ENCODE data around the gene SUCLG2.
"Not testable (repeated sequence)": the region's sequence is repeated elsewhere in the genome, so short reads cannot be mapped to it uniquely, and the experiment has no call there.

The SUCLG2 gene

GRCh38 chr3:67620869-67621268 is 33.5 kb downstream of the SUCLG2 start:
- DNase-seq = no peak
- intact Hi-C loops (cut with DNase I) = no loop called here

- intact Hi-C loops (cut with DNase I) = no loop called here
- DNase-seq = no peak
Measured at GRCh38 chr3:67619991-67620390, 34.4 kb downstream of the SUCLG2 start.

- DNase-seq = no peak
- intact Hi-C loops (cut with DNase I) = no loop called here
Measured at GRCh38 chr3:67617518-67617917, 36.9 kb downstream of the SUCLG2 start.

- DNase-seq = no peak
- intact Hi-C loops (cut with DNase I) = no loop called here
Measured at GRCh38 chr3:67616046-67616445, 38.4 kb downstream of the SUCLG2 start.

GRCh38 chr3:67614195-67614594 is 40.2 kb downstream of the SUCLG2 start:
- DNase-seq = no peak
- intact Hi-C loops (cut with DNase I) = no loop called here

- intact Hi-C loops (cut with DNase I) = no loop called here
- no peak for DNase-seq
Measured at GRCh38 chr3:67610458-67610857, 44.0 kb downstream of the SUCLG2 start.

- intact Hi-C loops (cut with DNase I) = no loop called here
- DNase-seq = no peak
Measured at GRCh38 chr3:67609709-67610108, 44.7 kb downstream of the SUCLG2 start.

GRCh38 chr3:67608034-67608433 is 46.4 kb downstream of the SUCLG2 start:
- intact Hi-C loops (cut with DNase I) = no loop called here
- DNase-seq = no peak

GRCh38 chr3:67605377-67605776 is 49.0 kb downstream of the SUCLG2 start:
- intact Hi-C loops (cut with DNase I) = no loop called here
- DNase-seq = no peak

GRCh38 chr3:67602816-67603215 is 51.6 kb downstream of the SUCLG2 start:
- intact Hi-C loops (cut with DNase I) = no loop called here
- no peak for DNase-seq

- peak in 1 of 42 donors; percentile 3 for DNase-seq
- intact Hi-C loops (cut with DNase I) = no loop called here
Measured at GRCh38 chr3:67601919-67602608, 52.3 kb downstream of the SUCLG2 start.

- intact Hi-C loops (cut with DNase I) = no loop called here
- no peak for DNase-seq
Measured at GRCh38 chr3:67601385-67601784, 53.0 kb downstream of the SUCLG2 start.

- DNase-seq = no peak
- intact Hi-C loops (cut with DNase I) = no loop called here
Measured at GRCh38 chr3:67599821-67600220, 54.6 kb downstream of the SUCLG2 start.

GRCh38 chr3:67598814-67599556 is 55.4 kb downstream of the SUCLG2 start:
- intact Hi-C loops (cut with DNase I) = no loop called here
- no peak for DNase-seq

- DNase-seq = no peak
- intact Hi-C loops (cut with DNase I) = no loop called here
Measured at GRCh38 chr3:67595424-67595823, 59.0 kb downstream of the SUCLG2 start.

GRCh38 chr3:67593761-67594234 is 60.6 kb downstream of the SUCLG2 start:
- intact Hi-C loops (cut with DNase I) = no loop called here
- DNase-seq = no peak

GRCh38 chr3:67592057-67592456 is 62.4 kb downstream of the SUCLG2 start:
- DNase-seq = no peak

GRCh38 chr3:67587811-67588210 is 66.6 kb downstream of the SUCLG2 start:
- intact Hi-C loops (cut with DNase I) = no loop called here
- no peak for DNase-seq

More at GRCh38 chr3:67592057-67592456, 62.4 kb downstream of the SUCLG2 start:
- intact Hi-C loops (cut with DNase I) = no loop called here

- DNase-seq = no peak
- intact Hi-C loops (cut with DNase I) = no loop called here
Measured at GRCh38 chr3:67587301-67587700, 67.1 kb downstream of the SUCLG2 start.

- intact Hi-C loops (cut with DNase I); DNase-seq: not testable (repeated sequence)
Measured at GRCh38 chr3:67584608-67585007, 69.8 kb downstream of the SUCLG2 start.

Data from head of caudate nucleus (tissue), 42 donors.